Activated CD4-positive, alpha-beta memory T cell treated with anti-CD3 and anti-CD28 coated beads for 36 hours (primary cell): Measurements from ENCODE around the gene MED25. TPM values are rescaled to one million over a fixed set of nuclear protein-coding genes. Genes with fewer than 3 reads are reported as not detected.

Experiments
- CTCF ChIA-PET: fragments of 350-600 bp; sonication (Branson Sonifier 250); formaldehyde crosslinking; loops from one replicate; lab custom pipeline; 2021; ENCODE audit warnings: antibody characterized with exemption, inconsistent platforms; lab: Charles Lee
- POLR2A ChIA-PET: fragments of 350-600 bp; sonication (Branson Sonifier 250); formaldehyde crosslinking; loops from one replicate; lab custom pipeline; 2021; ENCODE audit warnings: antibody characterized with exemption; lab: Charles Lee
- DNase-seq: peaks from one replicate; pipeline ENCODE4 v3.0.0-alpha.2; 2020
- H3K27ac Mint-ChIP-seq: one replicate; pipeline ENCODE4 v1.8.0; 2021; ENCODE audit warnings: mixed read lengths
- H3K27me3 Mint-ChIP-seq: one replicate; pipeline ENCODE4 v1.8.0; 2021; ENCODE audit warnings: mixed read lengths
- H3K36me3 Mint-ChIP-seq: one replicate; pipeline ENCODE4 v1.8.0; 2021; ENCODE audit warnings: mixed read lengths
- H3K4me1 Mint-ChIP-seq: one replicate; pipeline ENCODE4 v1.8.0; 2021; ENCODE audit warnings: low read depth, mixed read lengths
- H3K4me3 Mint-ChIP-seq: one replicate; pipeline ENCODE4 v1.8.0; 2021; ENCODE audit warnings: mild to moderate bottlenecking, mixed read lengths
- H3K9me3 Mint-ChIP-seq: one replicate; pipeline ENCODE4 v1.8.0; 2021; ENCODE audit warnings: mixed read lengths
- intact Hi-C: fragments of 100-400 bp; cut with micrococcal nuclease; formaldehyde crosslinking; loops from one replicate; pipeline ENCODE4 v1.15.1; 2023
- total RNA-seq, 2 experiments: library from RNA; stranded (reverse); gene quantifications; one replicate each; pipeline ENCODE4 v1.2.3, GENCODE V29; 2021

MED25 gene
- total RNA-seq, result 10 to 100 TPM; 45.6 to 50.2 TPM

DNA sequence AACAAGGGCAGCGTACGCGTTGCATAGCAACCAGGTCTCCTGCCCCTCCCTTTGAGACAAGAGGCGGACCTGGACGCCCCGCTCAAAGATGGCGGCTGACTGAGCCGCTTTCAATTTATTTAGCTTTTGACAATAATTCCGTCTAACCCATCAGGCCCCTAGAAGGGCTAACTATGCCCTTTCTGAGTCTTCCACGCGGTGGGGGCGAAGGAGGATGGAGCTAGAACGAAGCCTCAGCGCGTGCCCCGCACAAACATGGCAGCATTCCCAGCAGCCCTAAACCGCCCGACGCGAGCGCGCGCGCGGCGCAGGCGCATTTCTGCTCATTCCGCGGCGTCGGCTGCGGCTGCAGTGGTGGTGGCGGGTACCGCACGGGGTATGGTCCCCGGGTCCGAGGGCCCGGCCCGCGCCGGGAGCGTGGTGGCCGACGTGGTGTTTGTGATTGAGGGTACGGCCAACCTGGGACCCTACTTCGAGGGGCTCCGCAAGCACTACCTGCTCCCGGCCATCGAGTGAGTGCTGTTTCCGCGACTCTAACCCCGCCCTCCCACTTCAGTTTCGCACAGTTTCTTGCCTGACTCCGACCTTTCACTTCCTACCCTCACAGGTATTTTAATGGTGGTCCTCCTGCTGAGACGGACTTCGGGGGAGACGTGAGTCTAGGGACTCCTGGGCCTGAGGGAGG is at the start of gene MED25:
Gene MED25, plus strand, starts transcription at position 326 of the 685 bp plus-strand sequence. Its CDS starts 53 bp downstream, at position 379.
- H3K4me3 Mint-ChIP-seq, result peak within 1 kb of the TSS; percentile 93
- peaks cover 19% of the 10 kb centered on the region for H3K4me1 Mint-ChIP-seq
- peak; percentile 91 for DNase-seq
- H3K27ac Mint-ChIP-seq, result peak within 1 kb of the TSS; percentile 98
- H3K9me3 Mint-ChIP-seq, result no peaks in the 10 kb centered on the region
- POLR2A ChIA-PET, result no interaction called here
- no peaks in the 10 kb centered on the region for H3K36me3 Mint-ChIP-seq
- CTCF ChIA-PET, result interaction anchor here (0.7 to 1.1 kb wide), 2 partner anchors 101 to 1498 kb away, joined by 4 to 6 read pairs; no protein-coding TSS in a partner anchor
- no peaks in the 10 kb centered on the region for H3K27me3 Mint-ChIP-seq
- intact Hi-C loops, result loop anchor here (1.0 to 5.0 kb wide), 3 partner anchors 33 to 52 kb away; partner anchors contain the start of genes PNKP and PTOV1

DNA sequence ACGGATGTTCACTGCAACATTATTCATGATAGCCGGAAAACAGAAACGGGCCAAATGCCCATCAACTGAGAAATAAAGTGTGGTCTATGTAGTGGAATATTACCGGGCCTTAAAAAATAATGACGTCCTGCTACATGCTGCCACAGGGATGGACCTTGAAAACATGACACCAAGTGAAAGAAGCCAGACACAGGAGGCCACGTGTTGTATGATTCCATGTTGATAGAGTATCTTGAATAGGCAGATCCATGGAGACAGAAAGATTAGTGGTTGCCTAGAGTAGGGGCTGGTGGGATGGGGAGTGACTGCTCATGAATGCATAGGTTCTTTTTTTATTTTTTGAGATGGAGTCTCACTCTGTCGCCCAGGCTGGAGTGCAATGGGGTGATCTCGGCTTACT is 47.6 kb upstream of the MED25 start:
- no peak for DNase-seq
- peaks cover 34% of the 10 kb centered on the region for H3K4me1 Mint-ChIP-seq

DNA sequence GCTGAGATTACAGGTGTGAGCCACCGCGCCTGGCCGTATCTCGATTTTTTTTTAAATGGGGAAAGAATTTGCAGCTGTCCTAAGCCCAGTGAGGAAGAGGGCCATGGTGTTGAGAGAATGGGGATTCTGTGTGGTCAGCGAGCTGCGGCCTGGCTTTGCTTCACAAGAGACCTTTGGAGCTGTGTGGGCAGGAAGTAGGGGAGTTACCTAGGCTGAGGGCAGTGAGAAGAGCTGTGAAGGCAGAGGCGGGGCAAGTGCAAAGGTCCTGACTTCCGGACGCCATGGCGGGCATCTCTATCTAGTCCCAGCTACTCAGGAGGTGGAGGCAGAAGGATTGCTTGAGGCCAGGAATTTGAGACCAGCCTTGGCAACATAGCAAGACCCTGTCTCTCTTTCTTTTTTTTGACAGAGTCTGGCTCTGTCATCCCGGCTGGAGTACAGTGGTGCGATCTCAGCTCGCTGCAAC is 46.4 kb upstream of the MED25 start:
- ChIA-PET POLR2A (no interaction called here), CTCF (no interaction called here)
- no peak overlapping the region for H3K27ac Mint-ChIP-seq
- H3K4me1 Mint-ChIP-seq, result peaks cover 27% of the 10 kb centered on the region
- intact Hi-C loops, result no loop called here
- H3K27me3 Mint-ChIP-seq, result no peaks in the 10 kb centered on the region
- H3K36me3 Mint-ChIP-seq, result peaks cover 1% of the 10 kb centered on the region
- H3K9me3 Mint-ChIP-seq, result no peaks in the 10 kb centered on the region
- DNase-seq, result no peak
- no peak overlapping the region for H3K4me3 Mint-ChIP-seq

More for the DNA sequence above, 47.6 kb upstream of the MED25 start:
- no peak overlapping the region for H3K27ac Mint-ChIP-seq
- ChIA-PET CTCF (no interaction called here), POLR2A (no interaction called here)
- H3K4me3 Mint-ChIP-seq, result no peak overlapping the region
- intact Hi-C loops, result no loop called here
- no peaks in the 10 kb centered on the region for H3K9me3 Mint-ChIP-seq
- H3K27me3 Mint-ChIP-seq, result no peaks in the 10 kb centered on the region
- peaks cover 5% of the 10 kb centered on the region for H3K36me3 Mint-ChIP-seq

DNA sequence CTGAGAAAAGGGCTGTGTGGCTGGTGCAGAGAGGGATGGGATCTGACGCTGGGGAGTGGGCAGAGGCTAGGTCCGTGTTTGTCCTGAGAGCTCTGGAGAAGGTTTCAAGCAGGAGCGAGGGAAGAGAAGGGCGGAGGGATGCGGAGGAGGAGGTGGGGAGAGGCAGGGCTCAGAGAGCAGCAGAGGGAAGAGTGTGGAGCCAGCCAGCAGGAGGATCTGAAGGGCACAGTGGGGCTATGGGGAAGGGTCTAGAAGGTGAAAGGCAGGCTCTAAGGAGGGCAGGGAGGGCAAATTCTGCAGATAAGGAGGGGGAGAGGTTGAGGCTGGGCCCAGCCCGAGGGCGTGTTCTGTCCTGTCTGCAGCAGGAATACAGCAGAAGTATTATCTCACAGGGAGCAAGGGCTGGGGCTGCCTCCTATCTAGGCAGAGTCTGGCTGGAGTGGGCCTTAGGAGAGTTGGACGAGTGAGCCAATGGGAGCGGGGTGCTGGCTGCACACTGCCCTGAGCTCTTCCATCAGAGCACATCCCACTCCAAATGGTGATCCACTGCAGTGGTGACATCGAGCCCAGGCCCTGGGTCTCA is 45.1 kb upstream of the MED25 start:
- H3K4me1 Mint-ChIP-seq, result peaks cover 19% of the 10 kb centered on the region
- no peaks in the 10 kb centered on the region for H3K27me3 Mint-ChIP-seq
- no peak overlapping the region for H3K27ac Mint-ChIP-seq
- intact Hi-C loops, result no loop called here
- H3K9me3 Mint-ChIP-seq, result no peaks in the 10 kb centered on the region
- no peak for DNase-seq
- peaks cover 1% of the 10 kb centered on the region for H3K36me3 Mint-ChIP-seq
- ChIA-PET CTCF (interaction anchor here (1.3 kb wide), 1 partner anchor 12 kb away, joined by 3 read pairs; no protein-coding TSS in a partner anchor), POLR2A (no interaction called here)
- no peak overlapping the region for H3K4me3 Mint-ChIP-seq

DNA sequence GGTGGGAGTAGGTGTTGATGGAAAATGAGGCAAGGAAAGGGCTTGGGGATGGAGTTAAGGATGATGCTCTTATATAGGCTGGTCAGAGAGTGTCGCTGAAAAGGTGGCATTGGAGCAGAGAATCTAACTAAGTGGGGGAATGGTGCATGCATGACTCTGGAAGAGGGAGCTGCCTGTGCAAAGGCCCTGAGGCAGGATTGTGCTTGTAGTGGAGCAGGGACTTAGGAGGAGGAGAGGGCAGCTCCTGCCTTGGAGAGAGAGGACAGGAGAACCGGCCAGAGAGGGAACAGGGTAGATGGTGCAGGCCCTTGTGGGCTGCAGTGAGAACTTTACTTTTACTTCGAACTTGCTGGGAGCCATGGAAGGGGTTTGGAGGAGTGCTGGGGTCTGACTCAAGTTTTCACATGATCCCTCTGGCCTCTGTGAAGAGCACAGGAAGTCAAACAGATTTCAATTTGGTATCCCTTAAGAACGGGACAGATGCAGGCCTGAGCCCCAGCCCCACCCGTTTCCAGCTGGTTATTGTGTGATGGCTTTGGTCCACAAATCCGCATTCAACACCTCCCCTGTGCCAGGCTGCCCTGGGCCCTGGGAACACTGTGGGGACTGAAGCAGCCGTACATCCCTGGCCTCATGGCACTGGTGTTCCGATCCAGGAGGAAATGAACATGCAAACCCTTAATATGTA is 44.3 kb upstream of the MED25 start:
- POLR2A ChIA-PET, result no interaction called here
- Mint-ChIP-seq H3K4me1 (peaks cover 12% of the 10 kb centered on the region), H3K27me3 (no peaks in the 10 kb centered on the region), H3K4me3 (no peak overlapping the region), H3K9me3 (no peaks in the 10 kb centered on the region), H3K36me3 (peaks cover 1% of the 10 kb centered on the region), H3K27ac (no peak overlapping the region)
- intact Hi-C loops, result no loop called here
- DNase-seq, result no peak
- CTCF ChIA-PET, result interaction anchor here (1.3 kb wide), 1 partner anchor 13 kb away, joined by 3 read pairs; no protein-coding TSS in a partner anchor

DNA sequence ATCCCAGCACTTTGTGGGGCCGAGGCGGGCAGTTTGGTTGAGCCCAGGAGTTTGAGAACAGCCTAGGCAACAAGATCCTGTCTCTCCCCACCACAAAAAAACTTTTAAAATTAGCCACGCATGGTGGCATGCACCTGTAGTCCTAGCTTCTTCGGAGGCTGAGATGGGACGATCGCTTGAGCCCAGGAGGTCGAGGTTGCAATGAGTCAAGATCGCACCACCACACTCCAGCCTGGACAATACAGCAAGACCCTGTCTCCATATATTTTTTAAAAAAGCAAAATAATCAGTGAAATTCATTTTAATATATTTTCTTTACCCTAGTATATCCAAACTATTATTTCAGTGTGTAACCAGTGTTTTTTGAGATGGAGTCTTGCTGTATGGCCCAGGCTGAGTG is 43.1 kb upstream of the MED25 start:
- POLR2A ChIA-PET, result no interaction called here
- H3K36me3 Mint-ChIP-seq, result no peaks in the 10 kb centered on the region
- DNase-seq, result no peak
- peaks cover 8% of the 10 kb centered on the region for H3K4me1 Mint-ChIP-seq
- H3K9me3 Mint-ChIP-seq, result no peaks in the 10 kb centered on the region
- H3K27ac Mint-ChIP-seq, result no peak overlapping the region
- CTCF ChIA-PET, result no interaction called here
- H3K27me3 Mint-ChIP-seq, result no peaks in the 10 kb centered on the region
- intact Hi-C loops, result no loop called here
- no peak overlapping the region for H3K4me3 Mint-ChIP-seq

DNA sequence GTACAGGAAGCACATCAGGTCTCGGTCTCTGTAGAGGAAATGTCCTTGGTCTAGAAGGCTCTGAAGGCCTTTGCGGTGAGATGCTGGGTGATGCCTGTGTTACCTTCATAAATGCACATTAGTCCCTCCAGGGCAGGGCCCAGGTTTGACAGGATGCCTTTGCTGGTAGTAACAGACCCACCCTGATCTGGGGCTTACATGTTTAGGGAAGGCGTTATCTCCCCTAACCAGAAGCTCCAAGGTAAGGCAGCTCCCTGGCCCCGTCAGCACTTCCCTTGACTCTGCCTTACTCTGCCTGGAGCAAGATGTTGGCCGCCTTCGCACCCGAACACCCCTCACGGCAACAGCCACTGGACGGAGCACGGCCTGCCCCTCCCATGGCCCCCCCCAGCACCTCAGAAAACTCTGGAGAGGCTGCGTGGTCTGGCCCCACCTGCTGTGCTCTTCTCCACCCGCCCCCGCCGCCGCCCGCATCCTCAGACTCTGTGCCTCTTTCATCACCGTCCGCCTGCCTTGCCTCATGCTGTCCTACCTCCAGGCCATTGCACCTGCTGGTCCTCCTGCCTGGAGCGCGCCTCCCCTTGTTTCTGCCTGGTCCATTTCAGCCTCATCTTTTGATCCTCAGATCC is 42.2 kb upstream of the MED25 start:
- Mint-ChIP-seq H3K27me3 (no peaks in the 10 kb centered on the region), H3K27ac (no peak overlapping the region), H3K36me3 (no peaks in the 10 kb centered on the region)

DNA sequence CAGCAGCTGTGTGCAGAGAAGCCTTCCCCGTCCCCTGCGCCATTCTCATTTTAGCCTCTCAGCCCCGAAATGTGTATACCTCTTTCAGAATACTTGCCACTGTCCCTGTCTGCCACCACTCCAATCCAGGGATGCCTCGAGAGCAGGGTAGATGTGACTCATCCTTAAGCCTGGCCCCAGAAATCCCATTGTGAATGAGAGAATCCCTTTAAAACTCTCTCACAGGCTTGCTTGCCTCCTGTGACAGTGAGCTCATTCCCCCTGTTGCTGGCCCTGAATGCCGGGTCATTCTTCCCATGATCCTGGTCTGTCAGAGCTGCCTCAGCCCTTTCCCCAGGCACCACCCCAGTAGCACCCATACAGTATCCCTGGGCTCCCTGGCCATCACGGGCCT is 41.7 kb upstream of the MED25 start:
- intact Hi-C loops, result no loop called here

More for the DNA sequence above, 42.2 kb upstream of the MED25 start:
- no peak for DNase-seq
- peaks cover 8% of the 10 kb centered on the region for H3K4me1 Mint-ChIP-seq
- POLR2A ChIA-PET, result no interaction called here
- CTCF ChIA-PET, result no interaction called here
- H3K9me3 Mint-ChIP-seq, result no peaks in the 10 kb centered on the region
- no peak overlapping the region for H3K4me3 Mint-ChIP-seq
- intact Hi-C loops, result no loop called here

DNA sequence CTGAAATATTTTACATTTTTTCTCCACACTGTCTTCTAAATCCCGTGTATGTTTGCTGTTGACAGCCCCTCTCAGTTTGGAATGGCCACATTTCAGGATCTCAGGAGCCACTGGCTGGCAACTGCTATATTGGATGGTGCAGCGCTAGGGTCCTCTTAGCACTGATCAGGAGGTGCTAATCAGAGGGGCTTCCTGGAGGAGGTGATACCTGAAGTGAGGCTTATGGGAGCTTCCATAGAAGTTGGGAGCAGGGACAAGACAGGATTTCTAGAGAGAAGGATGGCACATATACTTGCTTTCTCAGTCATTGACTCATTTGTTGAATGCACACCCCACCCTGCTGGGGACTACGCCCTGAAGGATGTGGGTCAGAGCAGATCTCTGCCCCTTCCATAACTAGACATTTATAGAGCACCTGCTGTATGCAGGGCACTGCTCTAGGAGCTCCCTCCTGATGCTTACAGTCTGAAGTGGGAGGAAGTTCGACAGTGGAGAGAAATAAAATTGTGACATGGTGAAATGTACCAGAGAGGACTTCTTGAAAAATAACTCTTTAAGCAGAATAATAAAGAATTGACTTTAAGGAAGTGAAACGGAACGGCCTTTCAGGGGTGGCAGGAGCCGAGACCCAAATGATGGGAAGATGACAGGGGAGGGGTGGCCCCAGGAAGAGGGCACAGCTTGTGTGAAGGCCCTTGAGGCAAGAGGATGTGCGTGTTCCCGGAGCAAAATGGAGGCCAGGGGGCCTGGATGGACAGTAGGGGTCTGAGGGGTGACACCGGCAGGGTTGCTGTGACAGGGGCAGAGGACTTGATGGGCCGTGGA is 38.1 kb upstream of the MED25 start:
- H3K9me3 Mint-ChIP-seq, result no peaks in the 10 kb centered on the region
- H3K4me3 Mint-ChIP-seq, result no peak overlapping the region
- ChIA-PET CTCF (no interaction called here), POLR2A (no interaction called here)
- H3K4me1 Mint-ChIP-seq, result peaks cover 5% of the 10 kb centered on the region
- DNase-seq, result no peak
- intact Hi-C loops, result no loop called here
- peak overlapping the region; percentile 7 for H3K27ac Mint-ChIP-seq
- no peaks in the 10 kb centered on the region for H3K27me3 Mint-ChIP-seq
- H3K36me3 Mint-ChIP-seq, result peaks cover 17% of the 10 kb centered on the region

More for the DNA sequence above, 41.7 kb upstream of the MED25 start:
- H3K36me3 Mint-ChIP-seq, result peaks cover 4% of the 10 kb centered on the region
- peaks cover 8% of the 10 kb centered on the region for H3K4me1 Mint-ChIP-seq
- no peaks in the 10 kb centered on the region for H3K9me3 Mint-ChIP-seq
- ChIA-PET POLR2A (interaction anchor here (1.2 kb wide), 1 partner anchor 9 kb away, joined by 4 read pairs; the partner anchor contains the start of gene AP2A1), CTCF (no interaction called here)
- DNase-seq, result no peak
- no peak overlapping the region for H3K4me3 Mint-ChIP-seq
- no peaks in the 10 kb centered on the region for H3K27me3 Mint-ChIP-seq
- H3K27ac Mint-ChIP-seq, result no peak overlapping the region

DNA sequence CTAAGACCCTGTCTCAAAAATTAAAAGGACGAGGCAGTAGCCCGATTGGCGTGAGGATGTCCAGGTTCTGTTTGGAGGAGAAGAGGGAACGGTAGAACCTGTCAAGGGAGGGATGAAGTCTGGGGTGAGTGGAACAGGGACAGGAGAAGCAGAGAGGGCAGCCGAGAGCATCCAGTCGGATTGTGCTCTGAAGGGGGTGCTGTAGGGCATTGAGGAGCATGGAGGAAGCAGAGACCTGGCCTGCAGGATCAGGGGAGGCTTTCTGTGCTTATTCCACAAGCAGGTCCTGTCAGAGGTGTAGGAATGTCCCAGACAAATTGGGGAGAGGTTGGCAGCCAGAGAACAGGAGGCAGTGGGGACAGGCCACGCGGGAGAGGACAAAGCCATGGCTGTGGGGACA is 37.2 kb upstream of the MED25 start:
- no peak for DNase-seq
- Mint-ChIP-seq H3K36me3 (peaks cover 22% of the 10 kb centered on the region), H3K27ac (no peak overlapping the region), H3K4me3 (no peak overlapping the region), H3K4me1 (peaks cover 5% of the 10 kb centered on the region), H3K9me3 (no peaks in the 10 kb centered on the region), H3K27me3 (no peaks in the 10 kb centered on the region)
- POLR2A ChIA-PET, result no interaction called here
- CTCF ChIA-PET, result no interaction called here
- intact Hi-C loops, result no loop called here

DNA sequence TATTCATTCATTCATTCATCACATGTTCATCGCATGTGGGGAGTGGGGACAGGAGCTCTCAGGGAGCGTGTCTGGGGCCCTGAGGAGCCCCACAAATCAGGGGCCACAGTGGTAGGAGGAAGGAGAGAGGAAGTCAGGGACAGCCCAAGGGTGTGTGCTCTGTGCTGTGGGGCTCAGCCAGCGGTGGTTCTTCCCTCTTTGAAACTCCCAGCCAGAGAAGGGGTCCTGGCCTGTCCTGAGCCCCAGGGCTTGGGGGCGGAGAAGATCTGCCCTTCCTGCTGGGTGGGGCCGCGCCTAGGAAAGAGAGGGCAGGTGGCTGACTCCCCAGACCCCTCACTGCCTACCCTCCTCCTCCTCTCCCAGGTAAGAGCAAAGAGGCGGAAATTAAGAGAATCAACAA is 36.7 kb upstream of the MED25 start:
- ChIA-PET POLR2A (no interaction called here), CTCF (no interaction called here)
- peaks cover 25% of the 10 kb centered on the region for H3K36me3 Mint-ChIP-seq
- H3K27ac Mint-ChIP-seq, result no peak overlapping the region
- no peak for DNase-seq
- peaks cover 1% of the 10 kb centered on the region for H3K4me1 Mint-ChIP-seq
- intact Hi-C loops, result no loop called here
- H3K27me3 Mint-ChIP-seq, result no peaks in the 10 kb centered on the region
- no peak overlapping the region for H3K4me3 Mint-ChIP-seq
- H3K9me3 Mint-ChIP-seq, result no peaks in the 10 kb centered on the region
